ENCODE results near the gene MOCOS.

- TF ChIP-seq CTCF (IDR thresholded peaks at IDR 0.05) (no peak), REST (IDR thresholded peaks at IDR 0.05; ENCODE audit: insufficient read depth in 1 of 2, low read depth in 2 of 2, low read length in 1 of 2) (no peak), POLR2AphosphoS5 (IDR thresholded peaks at IDR 0.05; ENCODE audit: low read depth, low read length) (no peak)
Observed at GRCh38 chr18:36247036-36247435, 59.7 kb downstream of the MOCOS start.
